Esophagus squamous epithelium (tissue), 5 donors: ENCODE results near the gene GADD45B. TPM values are rescaled to one million over a fixed set of nuclear protein-coding genes. Genes with fewer than 3 reads are reported as not detected.

Experiments used
- DNase-seq: peaks from one replicate; lab custom pipeline; 2025; lab: John Stamatoyannopoulos, UW
- H3K27ac ChIP-seq, 4 donors: fragments of 200-600 bp; sonication (generic); one replicate each; pipeline ENCODE4 v1.5.1; 2016 to 2019; ENCODE audit warnings: mild to moderate bottlenecking in 1 of 4
- H3K27me3 ChIP-seq, 4 donors: fragments of 200-600 bp; sonication (generic); 1 replicate in 3 of 4; 2 replicates in 1 of 4; pipeline versions ENCODE4 v1.5.1 to v1.6.0; 2017 to 2021; ENCODE audit warnings: antibody characterized with exemption in 1 of 4
- H3K36me3 ChIP-seq, 3 donors: fragments of 200-600 bp; sonication (generic); one replicate each; pipeline ENCODE4 v1.5.1; 2016 to 2019
- H3K4me1 ChIP-seq, 3 donors: fragments of 200-600 bp; sonication (generic); one replicate each; pipeline ENCODE4 v1.5.1; 2017 to 2019
- H3K4me3 ChIP-seq, 4 donors: fragments of 200-600 bp; sonication (generic); 1 replicate in 3 of 4; 2 replicates in 1 of 4; pipeline ENCODE4 v1.5.1; 2016 to 2019; ENCODE audit warnings: mild to moderate bottlenecking in 2 of 4, moderate library complexity in 1 of 4
- H3K9me3 ChIP-seq, 3 donors: fragments of 200-600 bp; sonication (generic); one replicate each; pipeline ENCODE4 v1.5.1; 2016 to 2019
- CTCF ChIP-seq, 6 experiments: fragments of 450-650 bp in 4 of 6; fragments of 200-600 bp in 2 of 6; sonication (generic) in 2 of 6; IDR thresholded peaks; one replicate each; pipeline ENCODE4 v1.5.1; 2016 to 2019; ENCODE audit warnings: antibody characterized with exemption in 6 of 6, mild to moderate bottlenecking in 4 of 6, moderate library complexity in 4 of 6
- POLR2A ChIP-seq, 4 donors: fragments of 450-650 bp; IDR thresholded peaks; one replicate each; pipeline ENCODE4 v1.6.1; 2017; ENCODE audit warnings: antibody characterized with exemption in 4 of 4, mild to moderate bottlenecking in 4 of 4, moderate library complexity in 3 of 4
- WGBS, 2 donors: methylation state at CpG; one replicate each; pipeline ENCODE4 v1.1.5; 2018; 5-methylcytosine and 5-hydroxymethylcytosine counted together
- intact Hi-C: fragments of 100-400 bp; cut with DNase I; formaldehyde crosslinking; loops from one replicate; pipeline ENCODE4 v1.15.0; 2022
- total RNA-seq, 4 donors: library from RNA; depleted of rRNA; stranded (reverse); fragments of >200 nt; gene quantifications; one replicate each; pipeline ENCODE4 v1.1.0, GENCODE V29; 2016
- donor health status: DM: yes; HTN: yes; CAD: no.

GADD45B gene
- total RNA-seq, 4 donors from 2014 or later = 21.6 to 40.1 (median 28.7) TPM

DNA sequence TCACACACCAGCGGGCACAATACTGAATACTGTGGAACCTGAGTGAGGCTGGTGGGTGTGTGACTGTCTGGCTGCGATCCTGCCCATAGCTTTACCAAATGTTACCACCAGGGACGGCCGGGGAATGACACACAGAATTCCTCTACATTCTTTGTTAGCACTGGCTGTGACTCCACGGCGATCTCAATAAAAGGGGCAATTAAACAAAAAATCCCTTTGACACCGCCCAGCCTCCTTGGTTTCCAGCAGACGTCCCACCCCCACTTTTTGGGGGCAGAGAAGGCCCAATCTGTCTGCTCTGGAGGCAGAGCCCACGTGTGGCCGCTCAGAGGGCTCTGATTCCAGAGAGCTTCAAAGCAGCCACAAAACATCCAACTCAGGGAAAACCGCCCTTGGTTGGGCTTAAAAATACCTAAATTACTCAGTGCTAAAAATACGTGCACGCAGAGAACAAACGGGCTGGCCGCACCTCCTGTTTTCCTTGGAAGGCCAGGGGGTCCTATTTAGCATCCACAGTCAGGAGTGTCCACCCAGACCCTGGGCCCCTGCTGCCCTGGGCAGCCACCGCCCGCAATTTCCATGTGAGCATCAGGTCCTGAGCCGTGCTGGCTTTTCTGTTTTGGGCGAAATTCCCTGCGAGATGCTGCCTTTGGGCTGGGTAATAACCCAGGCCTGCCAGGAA is 47.8 kb downstream of the GADD45B start:
- Histone ChIP-seq H3K4me1 (peaks cover 4 to 41% (median 14%) of the 10 kb centered on the region in 3 donors), H3K27me3 (no peaks in the 10 kb centered on the region), H3K9me3 (no peaks in the 10 kb centered on the region), H3K27ac (peak overlapping the region in 3 of 4 donors; percentile 13 to 37 (median 26)), H3K36me3 (no peaks in the 10 kb centered on the region), H3K4me3 (no peak overlapping the region)
- DNase-seq = no peak
- TF ChIP-seq POLR2A (IDR thresholded peaks at IDR 0.05) = no peak
- TF ChIP-seq CTCF (IDR thresholded peaks at IDR 0.05) = peak in 1 of 6 experiments; percentile 16
- whole genome bisulfite sequencing, 2 donors = 67 to 73% methylated on average over 13 to 19 of the region's 20 CpGs
- intact Hi-C loops = no loop called here

GRCh38 chr19:2524361-2524839 is 48.5 kb downstream of the GADD45B start:
- H3K27ac ChIP-seq = peak overlapping the region in 2 of 4 donors; percentile 26 to 82
- H3K27me3 ChIP-seq = no peaks in the 10 kb centered on the region
- no peak overlapping the region for H3K4me3 ChIP-seq
- H3K9me3 ChIP-seq = no peaks in the 10 kb centered on the region
- 78 to 86% methylated on average over 15 to 16 of the region's 16 CpGs for WGBS, 2 donors
- DNase-seq = no peak
- peaks cover 7 to 48% (median 17%) of the 10 kb centered on the region in 3 donors for H3K4me1 ChIP-seq
- intact Hi-C loops = no loop called here
- H3K36me3 ChIP-seq = no peaks in the 10 kb centered on the region
- TF ChIP-seq POLR2A (IDR thresholded peaks at IDR 0.05) (no peak), CTCF (IDR thresholded peaks at IDR 0.05) (no peak)

GRCh38 chr19:2524840-2525723 is 49.2 kb downstream of the GADD45B start:
- no peak for DNase-seq
- no peaks in the 10 kb centered on the region for H3K27me3 ChIP-seq
- H3K36me3 ChIP-seq = no peaks in the 10 kb centered on the region
- intact Hi-C loops = no loop called here
- peaks cover 7 to 54% (median 17%) of the 10 kb centered on the region in 3 donors for H3K4me1 ChIP-seq
- WGBS, 2 donors = 46 to 51% methylated on average over 17 to 26 of the region's 45 CpGs
- no peaks in the 10 kb centered on the region for H3K9me3 ChIP-seq
- H3K4me3 ChIP-seq = peak overlapping the region; percentile 22 to 57 (median 34)
- TF ChIP-seq POLR2A (IDR thresholded peaks at IDR 0.05) = no peak
- TF ChIP-seq CTCF (IDR thresholded peaks at IDR 0.05) = no peak
- H3K27ac ChIP-seq = peak overlapping the region; percentile 61 to 82 (median 75)

DNA sequence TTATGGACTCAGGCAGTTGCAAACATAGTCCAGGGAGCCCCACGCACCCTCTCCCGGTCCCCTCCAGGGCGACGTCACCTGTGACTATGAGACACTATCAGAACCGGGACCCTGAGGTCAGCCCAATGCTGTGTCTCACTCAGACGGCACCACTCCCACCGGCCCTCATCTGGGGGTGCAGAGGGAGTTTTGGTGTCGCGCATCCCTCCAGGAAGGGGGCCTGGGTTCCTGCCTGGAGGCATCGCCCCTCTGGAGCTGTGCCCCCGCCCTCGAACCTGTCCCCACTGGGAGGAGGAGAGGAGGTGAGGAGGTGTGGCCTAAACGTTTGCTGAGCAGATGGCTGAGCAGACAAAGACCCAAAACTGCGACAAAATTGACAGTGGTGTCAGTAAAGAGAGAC is 51.2 kb downstream of the GADD45B start:
- no peak for DNase-seq
- H3K27ac ChIP-seq = peak overlapping the region in 3 of 4 donors; percentile 69 to 85 (median 75)
- peaks cover 7 to 60% (median 17%) of the 10 kb centered on the region in 3 donors for H3K4me1 ChIP-seq

More for the DNA sequence above, 51.2 kb downstream of the GADD45B start:
- H3K27me3 ChIP-seq = no peaks in the 10 kb centered on the region
- TF ChIP-seq POLR2A (IDR thresholded peaks at IDR 0.05) = no peak
- TF ChIP-seq CTCF (IDR thresholded peaks at IDR 0.05) = no peak
- intact Hi-C loops = no loop called here
- H3K9me3 ChIP-seq = no peaks in the 10 kb centered on the region
- H3K36me3 ChIP-seq = no peaks in the 10 kb centered on the region
- no peak overlapping the region for H3K4me3 ChIP-seq
- 60 to 94% methylated on average over 2 to 4 of the region's 14 CpGs for WGBS, 2 donors
